GM12872 (cell line): ENCODE measurements around the gene TCEAL3.
A peak's percentile ranks its signal among the peaks of the same experiment; 100 is the strongest.

Experiments used
- CTCF ChIP-seq: IDR thresholded peaks from 3 replicates; pipeline ENCODE4 v1.5.1; 2011; ENCODE audit warnings: low read depth, mild to moderate bottlenecking, low read length, moderate library complexity; ENCODE audit not compliant: insufficient read depth

TCEAL3 gene

GRCh38 chrX:103629318-103630170 is 21.8 kb downstream of the TCEAL3 start:
- peak; percentile 20; the same call in 1 of the 3 replicates for TF ChIP-seq CTCF

GRCh38 chrX:103630171-103630511 is 22.4 kb downstream of the TCEAL3 start:
- no peak for TF ChIP-seq CTCF

GRCh38 chrX:103631145-103631544 is 23.4 kb downstream of the TCEAL3 start:
- TF ChIP-seq CTCF = no peak

- no peak for TF ChIP-seq CTCF
Measured at GRCh38 chrX:103635436-103635835, 27.7 kb downstream of the TCEAL3 start.

- no peak for TF ChIP-seq CTCF
Measured at GRCh38 chrX:103637604-103638338, 30.0 kb downstream of the TCEAL3 start.

- no peak for TF ChIP-seq CTCF
Measured at GRCh38 chrX:103640401-103641155, 32.8 kb downstream of the TCEAL3 start.

GRCh38 chrX:103644125-103644524 is 36.4 kb downstream of the TCEAL3 start:
- TF ChIP-seq CTCF = no peak
